ENCODE measurements around the gene BCL2.

GRCh38 chr18:63287691-63288220 lies 31.8 kb downstream of the BCL2 start:
- TF ChIP-seq, protein P1, sequence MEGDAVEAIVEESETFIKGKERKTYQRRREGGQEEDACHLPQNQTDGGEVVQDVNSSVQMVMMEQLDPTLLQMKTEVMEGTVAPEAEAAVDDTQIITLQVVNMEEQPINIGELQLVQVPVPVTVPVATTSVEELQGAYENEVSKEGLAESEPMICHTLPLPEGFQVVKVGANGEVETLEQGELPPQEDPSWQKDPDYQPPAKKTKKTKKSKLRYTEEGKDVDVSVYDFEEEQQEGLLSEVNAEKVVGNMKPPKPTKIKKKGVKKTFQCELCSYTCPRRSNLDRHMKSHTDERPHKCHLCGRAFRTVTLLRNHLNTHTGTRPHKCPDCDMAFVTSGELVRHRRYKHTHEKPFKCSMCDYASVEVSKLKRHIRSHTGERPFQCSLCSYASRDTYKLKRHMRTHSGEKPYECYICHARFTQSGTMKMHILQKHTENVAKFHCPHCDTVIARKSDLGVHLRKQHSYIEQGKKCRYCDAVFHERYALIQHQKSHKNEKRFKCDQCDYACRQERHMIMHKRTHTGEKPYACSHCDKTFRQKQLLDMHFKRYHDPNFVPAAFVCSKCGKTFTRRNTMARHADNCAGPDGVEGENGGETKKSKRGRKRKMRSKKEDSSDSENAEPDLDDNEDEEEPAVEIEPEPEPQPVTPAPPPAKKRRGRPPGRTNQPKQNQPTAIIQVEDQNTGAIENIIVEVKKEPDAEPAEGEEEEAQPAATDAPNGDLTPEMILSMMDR (IDR thresholded peaks at IDR 0.05), result no peak
- no peak for TF ChIP-seq POLR2A (IDR thresholded peaks at IDR 0.05)

Measured in Peyer's patch (tissue), 4 donors.